Stimulated activated effector memory CD8-positive, alpha-beta T cell treated with anti-CD3 and anti-CD28 coated beads, Interleukin-12 subunit alpha, Interleukin-12 subunit beta, amount 100 ng/mL, for 72 hours (primary cell): ENCODE measurements around the gene CT45A9.
"Not testable (repeated sequence)": the region's sequence is repeated elsewhere in the genome, so short reads cannot be mapped to it uniquely, and the experiment has no call there.

ENCODE experiments used
- ATAC-seq: fragments of 150-1000 bp; cut with Tn5 transposase; 2 replicates; pipeline ENCODE4 v1.10.0; 2021
- DNase-seq, 2 donors: peaks; one replicate each; pipeline ENCODE4 v3.0.0; 2021 to 2022; ENCODE audit warnings: low spot score in 2 of 2
- H3K27ac Mint-ChIP-seq: one replicate; pipeline ENCODE4 v1.8.0; 2022; ENCODE audit warnings: mild to moderate bottlenecking, mixed read lengths
- H3K36me3 Mint-ChIP-seq: one replicate; pipeline ENCODE4 v1.8.0; 2022; ENCODE audit warnings: mild to moderate bottlenecking, mixed read lengths
- H3K4me1 Mint-ChIP-seq: one replicate; pipeline ENCODE4 v1.8.0; 2022; ENCODE audit warnings: mixed read lengths
- H3K4me3 Mint-ChIP-seq: one replicate; pipeline ENCODE4 v1.8.0; 2022; ENCODE audit warnings: mild to moderate bottlenecking, mixed read lengths
- H3K9me3 Mint-ChIP-seq: one replicate; pipeline ENCODE4 v1.8.0; 2022; ENCODE audit warnings: mixed read lengths

The CT45A9 gene

GRCh38 chrX:135871712-135872111 is at the start of gene CT45A9:
Gene CT45A9, minus strand, starts transcription at chrX:135871812. Its CDS starts 3,751 bp downstream, at chrX:135868061.
- H3K9me3 Mint-ChIP-seq, H3K4me1 Mint-ChIP-seq, ATAC-seq, H3K4me3 Mint-ChIP-seq, H3K27ac Mint-ChIP-seq, DNase-seq, H3K36me3 Mint-ChIP-seq: not testable (repeated sequence)

GRCh38 chrX:135920516-135920915 is 48.9 kb upstream of the CT45A9 start:
- not testable (repeated sequence) for DNase-seq, H3K36me3 Mint-ChIP-seq, H3K27ac Mint-ChIP-seq, H3K4me1 Mint-ChIP-seq, H3K4me3 Mint-ChIP-seq, ATAC-seq, H3K9me3 Mint-ChIP-seq

- no peaks in the 10 kb centered on the region for H3K36me3 Mint-ChIP-seq
- H3K9me3 Mint-ChIP-seq, result no peaks in the 10 kb centered on the region
- DNase-seq, result no peak
- H3K4me3 Mint-ChIP-seq, result no peak overlapping the region
- H3K27ac Mint-ChIP-seq, result no peak overlapping the region
- no peak for ATAC-seq
- H3K4me1 Mint-ChIP-seq, result no peaks in the 10 kb centered on the region
Measured at GRCh38 chrX:135914404-135914803, 42.8 kb upstream of the CT45A9 start.

- Mint-ChIP-seq H3K4me1 (no peaks in the 10 kb centered on the region), H3K27ac (no peak overlapping the region), H3K9me3 (no peaks in the 10 kb centered on the region), H3K36me3 (no peaks in the 10 kb centered on the region), H3K4me3 (no peak overlapping the region)
- ATAC-seq (no peak), DNase-seq (no peak)
Measured at GRCh38 chrX:135910251-135910650, 38.6 kb upstream of the CT45A9 start.

GRCh38 chrX:135893294-135893817 is 21.7 kb upstream of the CT45A9 start, which contains the start of the genes CT45A10 and SAGE1:
Gene CT45A10, minus strand, starts transcription at chrX:135893444. Its CDS starts 8,100 bp downstream, at chrX:135885344.
Gene SAGE1, plus strand, starts transcription at chrX:135893716. Its CDS starts 2,527 bp downstream, at chrX:135896243.
- Mint-ChIP-seq H3K9me3 (no peaks in the 10 kb centered on the region), H3K4me1 (no peaks in the 10 kb centered on the region), H3K4me3 (no peak within 1 kb of the TSS), H3K27ac (no peak within 1 kb of the TSS), H3K36me3 (no peaks in the 10 kb centered on the region)
- no peak for DNase-seq
- ATAC-seq, result no peak

GRCh38 chrX:135892781-135893180 is 21.2 kb upstream of the CT45A9 start:
- H3K4me1 Mint-ChIP-seq, result no peaks in the 10 kb centered on the region
- H3K27ac Mint-ChIP-seq, result no peak overlapping the region
- H3K36me3 Mint-ChIP-seq, result no peaks in the 10 kb centered on the region

GRCh38 chrX:135890087-135890585 is 18.5 kb upstream of the CT45A9 start:
- DNase-seq, result no peak
- Mint-ChIP-seq H3K36me3 (no peaks in the 10 kb centered on the region), H3K27ac (no peak overlapping the region), H3K4me3 (no peak overlapping the region), H3K4me1 (no peaks in the 10 kb centered on the region), H3K9me3 (no peaks in the 10 kb centered on the region)
- ATAC-seq, result no peak

More at GRCh38 chrX:135892781-135893180, 21.2 kb upstream of the CT45A9 start:
- Mint-ChIP-seq H3K9me3 (no peaks in the 10 kb centered on the region), H3K4me3 (no peak overlapping the region)
- ATAC-seq, result no peak
- no peak for DNase-seq

- DNase-seq, result peak; percentile 5 to 53
- not testable (repeated sequence) for H3K27ac Mint-ChIP-seq
Measured at GRCh38 chrX:135888976-135889375, 17.4 kb upstream of the CT45A9 start.

GRCh38 chrX:135888230-135888629 is 16.6 kb upstream of the CT45A9 start:
- not testable (repeated sequence) for H3K4me3 Mint-ChIP-seq, H3K4me1 Mint-ChIP-seq, ATAC-seq, H3K36me3 Mint-ChIP-seq, H3K9me3 Mint-ChIP-seq, H3K27ac Mint-ChIP-seq, DNase-seq

More at GRCh38 chrX:135888976-135889375, 17.4 kb upstream of the CT45A9 start:
- not testable (repeated sequence) for H3K4me3 Mint-ChIP-seq, ATAC-seq, H3K4me1 Mint-ChIP-seq, H3K36me3 Mint-ChIP-seq, H3K9me3 Mint-ChIP-seq

GRCh38 chrX:135882741-135883140 is 11.1 kb upstream of the CT45A9 start:
- H3K27ac Mint-ChIP-seq, H3K4me3 Mint-ChIP-seq, H3K9me3 Mint-ChIP-seq, H3K4me1 Mint-ChIP-seq, DNase-seq, ATAC-seq, H3K36me3 Mint-ChIP-seq: not testable (repeated sequence)

GRCh38 chrX:135854438-135854837 is 17.2 kb downstream of the CT45A9 start, which contains the start of gene CT45A8:
Gene CT45A8, minus strand, starts transcription at chrX:135854538. Its CDS starts 3,755 bp downstream, at chrX:135850783.
- H3K27ac Mint-ChIP-seq, H3K4me1 Mint-ChIP-seq, ATAC-seq, H3K36me3 Mint-ChIP-seq, H3K4me3 Mint-ChIP-seq, H3K9me3 Mint-ChIP-seq, DNase-seq: not testable (repeated sequence)

GRCh38 chrX:135837180-135837579 is 34.4 kb downstream of the CT45A9 start, which contains the start of gene CT45A7:
Gene CT45A7, minus strand, starts transcription at chrX:135837280. Its CDS starts 3,747 bp downstream, at chrX:135833533.
- H3K4me1 Mint-ChIP-seq, result not testable (repeated sequence)

GRCh38 chrX:135819912-135820311 is 51.7 kb downstream of the CT45A9 start, which contains the start of gene CT45A2:
Gene CT45A2, minus strand, starts transcription at chrX:135820012. Its CDS starts 3,747 bp downstream, at chrX:135816265.
- H3K4me3 Mint-ChIP-seq, ATAC-seq, H3K36me3 Mint-ChIP-seq, H3K4me1 Mint-ChIP-seq, DNase-seq, H3K27ac Mint-ChIP-seq, H3K9me3 Mint-ChIP-seq: not testable (repeated sequence)

More at GRCh38 chrX:135837180-135837579, 34.4 kb downstream of the CT45A9 start, which contains the start of gene CT45A7:
- H3K36me3 Mint-ChIP-seq, H3K9me3 Mint-ChIP-seq, DNase-seq, H3K27ac Mint-ChIP-seq, H3K4me3 Mint-ChIP-seq, ATAC-seq: not testable (repeated sequence)
